Cardiac muscle cell (in vitro differentiated cells and primary cell): ENCODE data around the gene IYD. TPM values are rescaled to one million over a fixed set of nuclear protein-coding genes. Genes with fewer than 3 reads are reported as not detected.

Experiments used
- DNase-seq, 2 donors: peaks; one replicate each; pipeline versions ENCODE4 v3.0.0 to v3.0.0-alpha.2; 2010 to 2017; ENCODE audit warnings: low read depth in 1 of 2, low spot score in 1 of 2
- H3K27ac ChIP-seq: fragments of 200-600 bp; sonication (generic); 2 replicates; pipeline ENCODE4 v1.5.1; 2016
- H3K27me3 ChIP-seq: fragments of 200-600 bp; sonication (generic); 2 replicates; pipeline ENCODE4 v1.6.0; 2016; ENCODE audit warnings: control low read depth
- H3K36me3 ChIP-seq: fragments of 200-600 bp; sonication (generic); 2 replicates; pipeline ENCODE4 v1.5.1; 2016; ENCODE audit warnings: control low read depth
- H3K4me1 ChIP-seq: fragments of 200-600 bp; sonication (generic); 2 replicates; pipeline ENCODE4 v1.8.1; 2017; ENCODE audit warnings: low read depth, mild to moderate bottlenecking, mixed run types
- H3K4me3 ChIP-seq: fragments of 200-600 bp; sonication (generic); 2 replicates; pipeline ENCODE4 v1.5.1; 2016; ENCODE audit warnings: mild to moderate bottlenecking
- H3K9me3 ChIP-seq: fragments of 200-600 bp; sonication (generic); 2 replicates; pipeline ENCODE4 v1.5.1; 2017; ENCODE audit warnings: low read depth, mild to moderate bottlenecking, control low read depth
- CTCF ChIP-seq: IDR thresholded peaks from 2 replicates; pipeline ENCODE4 v1.5.1; 2012; ENCODE audit warnings: low read depth, mild to moderate bottlenecking, low read length
- polyA plus RNA-seq: library from polyadenylated mRNA; unstranded; fragments of >200 nt; fragmentation: Nextera tagmentation; extraction: Ambion mirVana; gene quantifications from 2 replicates; pipeline ENCODE4 v1.2.1, GENCODE V29; 2016
- total RNA-seq: library from RNA; depleted of rRNA; stranded (reverse); fragments of >200 nt; gene quantifications from 2 replicates; pipeline ENCODE4 v1.2.3, GENCODE V29; 2016

IYD gene
- total and polyA plus RNA-seq, 2 experiments from 2014 or later, result not detected

DNA sequence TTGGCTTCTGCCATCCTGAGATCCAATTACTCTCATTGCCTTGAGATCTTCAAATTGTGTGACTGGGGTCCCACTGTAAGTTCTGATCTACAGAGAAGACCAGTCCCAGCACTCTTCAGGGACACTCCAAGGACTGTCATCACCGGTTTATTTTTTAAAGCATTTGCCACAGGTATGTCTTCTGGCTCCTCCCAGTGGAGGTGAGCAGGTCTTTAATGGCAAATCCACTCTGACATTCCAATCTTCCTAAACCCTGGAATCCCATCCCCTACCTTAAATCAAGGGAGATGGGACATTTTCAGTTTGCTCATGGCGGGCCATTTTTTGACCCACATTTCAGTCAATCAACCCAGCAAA, 35.2 kb upstream of the IYD start:
- Histone ChIP-seq H3K9me3 (no peaks in the 10 kb centered on the region), H3K4me1 (no peaks in the 10 kb centered on the region), H3K27ac (no peak overlapping the region), H3K27me3 (no peaks in the 10 kb centered on the region), H3K4me3 (no peak overlapping the region), H3K36me3 (no peaks in the 10 kb centered on the region)
- DNase-seq, result no peak
- TF ChIP-seq CTCF, result no peak

- TF ChIP-seq CTCF, result peak; percentile 78
- peak; percentile 62 to 87 for DNase-seq
Observed at GRCh38 chr6:150334790-150335783, 33.7 kb upstream of the IYD start.

DNA sequence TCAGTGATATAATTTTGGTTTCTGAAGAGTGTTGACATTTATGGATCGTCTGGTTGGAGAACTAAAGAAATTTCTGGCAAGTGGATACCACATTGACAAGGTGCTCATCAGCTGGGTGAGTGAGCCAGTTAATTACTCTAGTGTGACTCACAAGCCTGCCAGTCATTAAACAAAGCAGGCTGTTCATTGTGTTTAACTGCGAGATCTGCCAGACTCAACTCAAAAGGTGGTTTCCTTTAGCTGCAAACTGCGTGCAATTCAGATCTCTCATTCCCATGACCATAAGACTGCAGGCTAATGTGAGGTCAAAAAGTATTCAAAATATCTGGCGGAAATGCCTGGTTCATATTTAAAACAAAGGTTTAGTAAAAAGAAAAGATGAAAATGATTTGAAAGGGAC, 32.5 kb upstream of the IYD start:
- H3K27me3 ChIP-seq, result peaks cover 3% of the 10 kb centered on the region
- H3K4me3 ChIP-seq, result no peak overlapping the region
- no peak for DNase-seq
- H3K36me3 ChIP-seq, result no peaks in the 10 kb centered on the region
- H3K9me3 ChIP-seq, result no peaks in the 10 kb centered on the region
- no peaks in the 10 kb centered on the region for H3K4me1 ChIP-seq
- H3K27ac ChIP-seq, result no peak overlapping the region
- no peak for TF ChIP-seq CTCF

More at GRCh38 chr6:150334790-150335783, 33.7 kb upstream of the IYD start:
- H3K36me3 ChIP-seq, result no peaks in the 10 kb centered on the region
- peaks cover 2% of the 10 kb centered on the region for H3K27me3 ChIP-seq
- H3K27ac ChIP-seq, result no peak overlapping the region
- H3K9me3 ChIP-seq, result no peaks in the 10 kb centered on the region
- no peaks in the 10 kb centered on the region for H3K4me1 ChIP-seq
- H3K4me3 ChIP-seq, result no peak overlapping the region

DNA sequence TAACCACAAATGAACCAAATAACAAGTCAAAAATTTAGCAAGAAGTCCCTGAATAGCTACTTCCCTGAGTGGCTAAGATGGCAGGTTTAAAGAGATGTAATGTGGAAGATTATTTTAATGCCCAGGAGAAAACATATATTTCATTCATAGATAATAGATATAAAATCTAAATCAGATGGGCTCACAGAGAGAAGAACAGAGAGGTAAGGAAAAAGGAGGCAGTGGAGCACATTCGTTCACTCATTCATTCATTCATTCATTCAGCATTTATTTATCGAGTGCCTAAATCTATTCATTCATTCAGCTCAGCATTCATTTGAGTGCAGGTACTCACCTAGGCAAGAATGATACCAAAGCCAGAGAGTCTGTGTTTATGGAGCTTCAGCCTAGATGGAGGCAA, 32.1 kb upstream of the IYD start:
- H3K4me1 ChIP-seq, result no peaks in the 10 kb centered on the region
- no peak overlapping the region for H3K27ac ChIP-seq
- TF ChIP-seq CTCF, result no peak
- H3K4me3 ChIP-seq, result no peak overlapping the region
- H3K27me3 ChIP-seq, result peaks cover 3% of the 10 kb centered on the region
- DNase-seq, result no peak
- no peaks in the 10 kb centered on the region for H3K9me3 ChIP-seq
- H3K36me3 ChIP-seq, result no peaks in the 10 kb centered on the region

DNA sequence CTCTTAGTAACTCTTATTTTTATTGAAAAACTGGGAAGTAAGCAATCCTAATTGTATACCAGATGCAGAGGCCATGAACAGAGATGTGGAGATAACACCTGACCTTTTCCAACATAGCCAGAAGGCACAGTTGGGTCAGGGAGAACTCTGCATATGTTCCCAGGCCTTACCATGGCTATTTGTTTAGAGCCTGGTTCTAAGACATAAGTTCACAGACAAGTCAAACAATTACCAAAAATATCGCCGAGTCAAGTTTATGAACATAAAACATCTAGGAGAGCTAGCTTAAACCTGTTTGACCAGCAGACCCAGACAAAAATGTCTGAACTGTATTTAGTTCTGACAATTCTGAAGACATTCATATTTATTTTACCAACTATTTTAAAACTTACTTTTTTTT, 26.7 kb upstream of the IYD start:
- H3K4me3 ChIP-seq, result no peak overlapping the region
- no peaks in the 10 kb centered on the region for H3K4me1 ChIP-seq
- no peak for TF ChIP-seq CTCF
- no peak overlapping the region for H3K27ac ChIP-seq
- H3K9me3 ChIP-seq, result no peaks in the 10 kb centered on the region
- no peak for DNase-seq
- peaks cover 11% of the 10 kb centered on the region for H3K27me3 ChIP-seq
- no peaks in the 10 kb centered on the region for H3K36me3 ChIP-seq
